H9 (cell line): ENCODE results near the gene SMARCD3. TPM values are rescaled to one million over a fixed set of nuclear protein-coding genes. Genes with fewer than 3 reads are reported as not detected.

Experiments
- DNase-seq: peaks from one replicate; pipeline ENCODE4 v3.0.0-alpha.2; 2017
- H2AFZ ChIP-seq: one replicate; pipeline ENCODE4 v1.6.1; 2013; ENCODE audit warnings: mild to moderate bottlenecking, low read length, control low read depth, moderate library complexity
- H2AK5ac ChIP-seq: 2 replicates; pipeline ENCODE4 v1.6.1; 2013; ENCODE audit warnings: low read length, control low read depth, mixed read lengths; ENCODE audit not compliant: insufficient read length
- H2BK120ac ChIP-seq: one replicate; pipeline ENCODE4 v1.6.1; 2013; ENCODE audit warnings: low read depth, mild to moderate bottlenecking, low read length, control low read depth, inconsistent platforms; ENCODE audit not compliant: poor library complexity, severe bottlenecking
- H2BK12ac ChIP-seq: 2 replicates; pipeline ENCODE4 v1.6.1; 2013; ENCODE audit warnings: low read length, control low read depth, mixed read lengths, low read depth; ENCODE audit not compliant: insufficient read length
- H2BK15ac ChIP-seq: 2 replicates; pipeline ENCODE4 v1.6.1; 2013; ENCODE audit warnings: low read depth, low read length, control low read depth
- H2BK20ac ChIP-seq: one replicate; pipeline ENCODE4 v1.6.1; 2013; ENCODE audit warnings: low read depth, mild to moderate bottlenecking, low read length, control low read depth, inconsistent platforms; ENCODE audit not compliant: poor library complexity, severe bottlenecking
- H2BK5ac ChIP-seq: 2 replicates; pipeline ENCODE4 v1.6.1; 2013; ENCODE audit warnings: low read length, control low read depth, mixed read lengths; ENCODE audit not compliant: insufficient read length
- H3K14ac ChIP-seq: 2 replicates; pipeline ENCODE4 v1.6.1; 2013; ENCODE audit warnings: low read length, control low read depth; ENCODE audit not compliant: insufficient read depth
- H3K18ac ChIP-seq: 2 replicates; pipeline ENCODE4 v1.6.1; 2013; ENCODE audit warnings: low read depth, mild to moderate bottlenecking, mixed read lengths, low read length, control low read depth; ENCODE audit not compliant: insufficient read length
- H3K23ac ChIP-seq: 2 replicates; pipeline ENCODE4 v1.6.1; 2013; ENCODE audit warnings: low read length, control low read depth, mixed read lengths, low read depth; ENCODE audit not compliant: insufficient read length
- H3K23me2 ChIP-seq: 2 replicates; pipeline ENCODE4 v1.6.1; 2013; ENCODE audit warnings: low read depth, mild to moderate bottlenecking, mixed read lengths, low read length, control low read depth; ENCODE audit not compliant: insufficient read length, poor library complexity, severe bottlenecking
- H3K27ac ChIP-seq: 2 replicates; pipeline ENCODE4 v1.5.1; 2013; ENCODE audit warnings: low read length, control low read depth, mixed read lengths, low read depth; ENCODE audit not compliant: insufficient read length
- H3K27me3 ChIP-seq: 2 replicates; pipeline ENCODE4 v1.6.1; 2013; ENCODE audit warnings: low read length, control low read depth, inconsistent platforms; ENCODE audit not compliant: insufficient read depth
- H3K4ac ChIP-seq: 2 replicates; pipeline ENCODE4 v1.6.1; 2013; ENCODE audit warnings: low read depth, mild to moderate bottlenecking, control low read depth, inconsistent platforms, low read length, moderate library complexity
- H3K4me1 ChIP-seq: 2 replicates; pipeline ENCODE4 v1.6.1; 2013; ENCODE audit warnings: low read length, control low read depth, inconsistent platforms; ENCODE audit not compliant: insufficient read depth
- H3K4me2 ChIP-seq: 2 replicates; pipeline ENCODE4 v1.6.1; 2013; ENCODE audit warnings: low read length, control low read depth, mixed read lengths; ENCODE audit not compliant: insufficient read length, insufficient read depth
- H3K56ac ChIP-seq: 2 replicates; pipeline ENCODE4 v1.6.1; 2013; ENCODE audit warnings: low read depth, mild to moderate bottlenecking, mixed read lengths, low read length, control low read depth; ENCODE audit not compliant: insufficient read length
- H3K79me1 ChIP-seq: 2 replicates; pipeline ENCODE4 v1.6.1; 2013; ENCODE audit warnings: low read depth, mild to moderate bottlenecking, moderate library complexity, low read length, control low read depth, inconsistent platforms; ENCODE audit not compliant: insufficient read depth, poor library complexity, severe bottlenecking
- H3K79me2 ChIP-seq: 2 replicates; pipeline ENCODE4 v1.6.1; 2013; ENCODE audit warnings: low read length, control low read depth, inconsistent platforms; ENCODE audit not compliant: insufficient read depth
- H3K9ac ChIP-seq: 2 replicates; pipeline ENCODE4 v1.6.1; 2013; ENCODE audit warnings: low read length, control low read depth, mixed read lengths; ENCODE audit not compliant: insufficient read length; ENCODE audit errors: extremely low read depth
- H3K9me3 ChIP-seq: one replicate; pipeline ENCODE4 v1.6.1; 2013; ENCODE audit warnings: low read depth, low read length, inconsistent platforms; ENCODE audit not compliant: control insufficient read depth
- H3T11ph ChIP-seq: one replicate; pipeline ENCODE4 v1.6.1; 2013; ENCODE audit warnings: mild to moderate bottlenecking, low read length, control low read depth, inconsistent platforms
- H4K20me1 ChIP-seq: one replicate; pipeline ENCODE4 v1.6.1; 2013; ENCODE audit not compliant: control insufficient read depth, insufficient read length, insufficient read depth
- H4K5ac ChIP-seq: 2 replicates; pipeline ENCODE4 v1.6.1; 2013; ENCODE audit warnings: low read depth, mild to moderate bottlenecking, mixed read lengths, low read length, control low read depth; ENCODE audit not compliant: insufficient read length
- H4K8ac ChIP-seq: replicated peaks from 2 replicates; pipeline ENCODE4 v1.6.1; 2013; ENCODE audit warnings: low read length, control low read depth, mixed read lengths, low read depth; ENCODE audit not compliant: insufficient read length
- H4K91ac ChIP-seq: 2 replicates; pipeline ENCODE4 v1.6.1; 2013; ENCODE audit warnings: low read depth, mild to moderate bottlenecking, moderate library complexity, mixed read lengths, low read length, control low read depth; ENCODE audit not compliant: insufficient read length
- H3K27ac Mint-ChIP-seq, 3 experiments: 2 replicates in 2 of 3; 3 replicates in 1 of 3; pipeline ENCODE4 v1.8.0; 2020 to 2021; ENCODE audit warnings: mixed read lengths in 3 of 3, mild to moderate bottlenecking in 1 of 3, moderate library complexity in 1 of 3
- H3K27me3 Mint-ChIP-seq: 2 replicates; pipeline ENCODE4 v1.8.0; 2021; ENCODE audit warnings: low read depth, mild to moderate bottlenecking, moderate library complexity, mixed read lengths
- H3K36me3 Mint-ChIP-seq, 3 experiments: 2 replicates in 2 of 3; 3 replicates in 1 of 3; pipeline ENCODE4 v1.8.0; 2020 to 2021; ENCODE audit warnings: low read depth in 3 of 3, mixed read lengths in 3 of 3; ENCODE audit not compliant: insufficient read depth in 1 of 3
- H3K4me1 Mint-ChIP-seq, 2 experiments: 2 replicates each; pipeline ENCODE4 v1.8.0; 2020; ENCODE audit warnings: mixed read lengths in 2 of 2
- H3K4me3 Mint-ChIP-seq, 2 experiments: 2 replicates in 1 of 2; 3 replicates in 1 of 2; pipeline ENCODE4 v1.8.0; 2020 to 2021; ENCODE audit warnings: mild to moderate bottlenecking in 2 of 2, mixed read lengths in 2 of 2, moderate library complexity in 1 of 2
- H3K9me3 Mint-ChIP-seq, 2 experiments: 2 replicates in 1 of 2; 3 replicates in 1 of 2; pipeline ENCODE4 v1.8.0; 2020; ENCODE audit warnings: mild to moderate bottlenecking in 2 of 2, mixed read lengths in 2 of 2, moderate library complexity in 1 of 2
- WGBS: extraction: QIAGEN DNeasy Blood & Tissue Kit; methylation state at CpG from one replicate; pipeline ENCODE4 v1.1.7; 2013; ENCODE audit warnings: missing lambda C conversion rate, low lambda C conversion rate, mixed read lengths; ENCODE audit not compliant: insufficient read length; ENCODE audit errors: extremely low coverage; 5-methylcytosine and 5-hydroxymethylcytosine counted together
- total RNA-seq: library from RNA; stranded (reverse); gene quantifications from 2 replicates; pipeline ENCODE4 v1.2.1, GENCODE V29; 2021
- TF ChIP-seq, protein P1 (sequence below): fragments of 200-600 bp; sonication (generic); conservative IDR thresholded peaks from 3 replicates; pipeline ENCODE4 v1.8.0; 2021; ENCODE audit warnings: antibody characterized with exemption, mild to moderate bottlenecking

The SMARCD3 gene
- total RNA-seq, 1 experiment from 2014 or later = 5.0 TPM

DNA sequence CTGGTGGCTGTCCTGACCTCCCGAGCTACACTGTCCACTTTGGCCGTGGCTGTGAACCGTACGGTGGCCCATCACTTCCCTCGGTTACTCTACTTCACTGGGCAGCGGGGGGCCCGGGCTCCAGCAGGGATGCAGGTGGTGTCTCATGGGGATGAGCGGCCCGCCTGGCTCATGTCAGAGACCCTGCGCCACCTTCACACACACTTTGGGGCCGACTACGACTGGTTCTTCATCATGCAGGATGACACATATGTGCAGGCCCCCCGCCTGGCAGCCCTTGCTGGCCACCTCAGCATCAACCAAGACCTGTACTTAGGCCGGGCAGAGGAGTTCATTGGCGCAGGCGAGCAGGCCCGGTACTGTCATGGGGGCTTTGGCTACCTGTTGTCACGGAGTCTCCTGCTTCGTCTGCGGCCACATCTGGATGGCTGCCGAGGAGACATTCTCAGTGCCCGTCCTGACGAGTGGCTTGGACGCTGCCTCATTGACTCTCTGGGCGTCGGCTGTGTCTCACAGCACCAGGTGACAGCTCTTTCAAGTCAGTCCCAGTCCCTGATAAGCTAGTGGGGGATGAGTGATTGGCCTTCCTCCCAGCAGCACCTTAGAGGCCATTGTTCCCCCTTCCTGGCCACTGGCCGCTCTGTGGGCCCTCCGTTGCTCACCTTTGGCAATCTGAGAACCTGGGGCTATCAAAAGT is 13.3 kb downstream of the SMARCD3 start:
- no peak for DNase-seq
- H3K79me1 ChIP-seq = no peaks in the 10 kb centered on the region
- WGBS = no CpG with 5 or more reads among the region's 28 CpGs
- no peak overlapping the region for H4K5ac ChIP-seq
- H3K4me2 ChIP-seq = no peak overlapping the region
- no peaks in the 10 kb centered on the region; the same call in 1 of the 2 replicates for H3K27me3 Mint-ChIP-seq
- H3K23me2 ChIP-seq = peaks cover 9% of the 10 kb centered on the region
- H3K27ac Mint-ChIP-seq = no peak overlapping the region
- no peak overlapping the region for H3K56ac ChIP-seq
- H3T11ph ChIP-seq = no peak overlapping the region
- TF ChIP-seq, protein P1, sequence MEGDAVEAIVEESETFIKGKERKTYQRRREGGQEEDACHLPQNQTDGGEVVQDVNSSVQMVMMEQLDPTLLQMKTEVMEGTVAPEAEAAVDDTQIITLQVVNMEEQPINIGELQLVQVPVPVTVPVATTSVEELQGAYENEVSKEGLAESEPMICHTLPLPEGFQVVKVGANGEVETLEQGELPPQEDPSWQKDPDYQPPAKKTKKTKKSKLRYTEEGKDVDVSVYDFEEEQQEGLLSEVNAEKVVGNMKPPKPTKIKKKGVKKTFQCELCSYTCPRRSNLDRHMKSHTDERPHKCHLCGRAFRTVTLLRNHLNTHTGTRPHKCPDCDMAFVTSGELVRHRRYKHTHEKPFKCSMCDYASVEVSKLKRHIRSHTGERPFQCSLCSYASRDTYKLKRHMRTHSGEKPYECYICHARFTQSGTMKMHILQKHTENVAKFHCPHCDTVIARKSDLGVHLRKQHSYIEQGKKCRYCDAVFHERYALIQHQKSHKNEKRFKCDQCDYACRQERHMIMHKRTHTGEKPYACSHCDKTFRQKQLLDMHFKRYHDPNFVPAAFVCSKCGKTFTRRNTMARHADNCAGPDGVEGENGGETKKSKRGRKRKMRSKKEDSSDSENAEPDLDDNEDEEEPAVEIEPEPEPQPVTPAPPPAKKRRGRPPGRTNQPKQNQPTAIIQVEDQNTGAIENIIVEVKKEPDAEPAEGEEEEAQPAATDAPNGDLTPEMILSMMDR = no peak
- peaks cover 2 to 27% (median 19%) of the 10 kb centered on the region in 3 experiments; a peak in 6 of 7 replicates for H3K36me3 Mint-ChIP-seq
- no peak overlapping the region for H2BK20ac ChIP-seq
- no peaks in the 10 kb centered on the region; the same call in 1 of the 2 replicates for H3K4me1 ChIP-seq
- H2AFZ ChIP-seq = no peak overlapping the region
- no peaks in the 10 kb centered on the region for H4K20me1 ChIP-seq
- no peak overlapping the region for H2BK15ac ChIP-seq
- no peak overlapping the region for H2BK5ac ChIP-seq
- H3K9me3 Mint-ChIP-seq = no peaks in the 10 kb centered on the region
- no peak overlapping the region for H3K4ac ChIP-seq
- peaks cover 6% of the 10 kb centered on the region; the same call in 1 of the 2 replicates for H3K79me2 ChIP-seq
- no peak overlapping the region for H3K9ac ChIP-seq
- H3K23ac ChIP-seq = no peak overlapping the region
- H2BK12ac ChIP-seq = no peak overlapping the region
- no peak overlapping the region for H3K27ac ChIP-seq
- H4K8ac ChIP-seq = no peak overlapping the region
- H3K27me3 ChIP-seq = no peaks in the 10 kb centered on the region
- H3K4me3 Mint-ChIP-seq = no peak overlapping the region; a peak in 1 of 5 replicates
- H3K18ac ChIP-seq = no peak overlapping the region
- H3K14ac ChIP-seq = no peak overlapping the region
- H3K9me3 ChIP-seq = no peaks in the 10 kb centered on the region
- no peak overlapping the region for H4K91ac ChIP-seq
- H3K4me1 Mint-ChIP-seq = peaks cover 17 to 18% of the 10 kb centered on the region in 2 experiments
- H2BK120ac ChIP-seq = no peak overlapping the region
- no peak overlapping the region for H2AK5ac ChIP-seq
